CD4-positive, alpha-beta T cell treated with Interleukin-2 at 100 ng/mL for 4 hours (primary cell): ENCODE measurements around the gene NPTX2.

Experiments used
- DNase-seq: peaks from one replicate; pipeline ENCODE4 v3.0.0-alpha.2; 2020; ENCODE audit warnings: low spot score

The NPTX2 gene

GRCh38 chr7:98619450-98620321 is 2.6 kb downstream of the NPTX2 start:
- no peak for DNase-seq

DNA sequence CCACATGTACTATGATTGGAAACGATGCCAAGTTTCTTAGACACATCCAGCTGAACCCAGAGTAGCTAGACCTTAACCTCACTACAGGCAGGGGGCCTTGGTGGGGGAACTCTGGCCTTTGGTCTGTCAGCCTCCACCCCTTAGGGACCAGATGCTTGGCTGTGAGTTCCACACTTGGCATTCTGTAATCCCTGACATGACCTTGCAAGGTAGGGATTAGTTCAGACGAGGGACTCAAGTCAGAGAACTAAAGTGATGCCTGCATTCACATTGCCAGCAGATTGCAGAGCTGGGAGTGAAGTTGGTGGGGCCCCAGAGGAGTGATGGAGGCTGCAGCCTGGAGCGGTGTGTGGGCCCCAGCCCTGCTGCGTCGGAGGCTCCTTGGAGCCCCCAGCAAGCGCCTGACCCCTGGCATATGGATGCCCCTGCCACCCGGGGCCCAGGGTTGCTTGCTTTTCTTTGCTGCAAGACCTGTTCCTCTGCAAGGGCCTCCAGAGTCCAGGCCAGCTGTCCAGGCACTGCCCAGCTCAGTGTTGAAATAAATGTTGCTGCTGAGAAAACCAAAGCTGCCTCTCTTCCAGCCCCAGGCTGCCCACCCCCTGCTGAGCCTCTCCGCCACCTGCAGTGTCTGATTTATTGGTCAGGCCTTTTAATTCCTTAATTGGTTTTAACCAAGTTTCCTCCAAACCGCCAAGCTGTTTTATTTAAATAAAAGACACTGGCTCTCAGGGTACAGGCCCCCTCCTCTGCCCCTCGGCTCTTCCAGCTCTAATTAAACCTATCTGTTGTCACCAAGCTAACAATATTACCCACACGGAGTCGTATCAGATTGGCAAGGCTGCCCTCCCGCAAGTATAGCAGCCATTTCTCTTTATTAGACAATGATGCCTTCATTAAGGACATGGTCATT is 4.7 kb downstream of the NPTX2 start:
- DNase-seq = no peak

- DNase-seq = no peak
Observed at GRCh38 chr7:98622926-98623325, 5.8 kb downstream of the NPTX2 start.

DNA sequence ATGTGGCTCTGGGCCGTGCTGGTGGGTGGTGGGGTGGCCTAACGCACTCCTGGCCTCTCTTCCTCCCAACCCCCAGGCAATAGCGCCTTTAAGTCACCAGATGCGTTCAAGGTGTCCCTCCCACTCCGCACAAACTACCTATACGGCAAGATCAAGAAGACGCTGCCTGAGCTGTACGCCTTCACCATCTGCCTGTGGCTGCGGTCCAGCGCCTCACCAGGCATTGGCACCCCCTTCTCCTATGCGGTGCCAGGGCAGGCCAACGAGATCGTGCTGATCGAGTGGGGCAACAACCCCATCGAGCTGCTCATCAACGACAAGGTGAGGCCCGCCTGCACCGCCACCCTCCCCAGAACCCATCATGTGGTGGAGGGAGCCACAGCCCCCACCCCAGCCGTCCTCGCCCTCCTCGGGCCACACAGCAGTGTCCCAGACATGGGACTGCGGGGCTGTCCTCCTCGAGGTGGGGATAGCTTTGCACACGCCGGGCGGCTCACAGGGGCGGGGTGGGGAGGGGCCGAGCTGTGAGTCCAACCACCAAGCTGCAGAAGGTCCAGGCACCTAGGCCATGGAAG is 7.8 kb downstream of the NPTX2 start:
- DNase-seq = no peak

DNA sequence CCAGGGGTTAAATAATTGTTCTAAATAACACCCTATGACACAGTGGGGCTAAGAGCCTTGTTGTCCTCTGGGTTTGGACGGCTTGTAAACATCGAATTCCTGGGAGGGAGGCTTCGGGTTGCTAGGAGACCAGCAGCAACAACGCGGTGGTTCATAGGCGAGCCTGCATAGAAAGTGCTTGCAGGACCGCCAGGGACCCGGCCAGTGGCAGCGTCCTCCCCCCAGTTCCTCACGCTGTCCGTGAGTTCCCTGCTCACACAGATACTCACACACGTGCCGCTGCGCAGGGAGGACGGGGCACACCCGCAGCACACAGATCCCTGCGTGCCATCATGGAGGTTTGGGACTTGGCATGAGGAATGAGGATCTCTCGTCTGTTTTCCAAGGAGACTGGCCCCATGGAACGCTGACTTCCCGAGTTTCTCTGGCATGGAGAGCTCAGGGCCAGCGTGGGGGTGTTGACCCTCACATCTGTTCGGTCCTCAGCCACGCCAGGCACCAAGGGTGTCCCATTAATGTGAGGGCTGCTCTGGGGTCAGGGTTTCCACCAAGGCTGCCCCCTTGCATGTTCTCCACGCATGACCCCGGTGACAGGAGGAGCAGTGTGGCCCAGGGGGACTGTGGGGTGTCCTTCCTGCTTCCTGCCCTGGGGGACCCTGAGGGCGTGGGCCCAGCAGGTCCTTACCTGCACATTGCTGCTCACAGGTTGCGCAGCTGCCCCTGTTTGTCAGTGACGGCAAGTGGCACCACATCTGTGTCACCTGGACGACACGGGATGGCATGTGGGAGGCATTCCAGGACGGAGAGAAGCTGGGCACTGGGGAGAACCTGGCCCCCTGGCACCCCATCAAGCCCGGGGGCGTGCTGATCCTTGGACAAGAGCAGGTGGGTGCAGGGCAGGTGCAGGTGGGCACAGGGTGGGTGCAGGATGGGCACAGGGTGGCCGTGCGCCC is 9.7 kb downstream of the NPTX2 start:
- DNase-seq = no peak

- no peak for DNase-seq
Observed at GRCh38 chr7:98627413-98627790, 10.3 kb downstream of the NPTX2 start.

- no peak for DNase-seq
Observed at GRCh38 chr7:98628418-98628817, 11.3 kb downstream of the NPTX2 start.

GRCh38 chr7:98629001-98629431 is 11.9 kb downstream of the NPTX2 start:
- no peak for DNase-seq

GRCh38 chr7:98630149-98630548 is 13.1 kb downstream of the NPTX2 start:
- DNase-seq = no peak

DNA sequence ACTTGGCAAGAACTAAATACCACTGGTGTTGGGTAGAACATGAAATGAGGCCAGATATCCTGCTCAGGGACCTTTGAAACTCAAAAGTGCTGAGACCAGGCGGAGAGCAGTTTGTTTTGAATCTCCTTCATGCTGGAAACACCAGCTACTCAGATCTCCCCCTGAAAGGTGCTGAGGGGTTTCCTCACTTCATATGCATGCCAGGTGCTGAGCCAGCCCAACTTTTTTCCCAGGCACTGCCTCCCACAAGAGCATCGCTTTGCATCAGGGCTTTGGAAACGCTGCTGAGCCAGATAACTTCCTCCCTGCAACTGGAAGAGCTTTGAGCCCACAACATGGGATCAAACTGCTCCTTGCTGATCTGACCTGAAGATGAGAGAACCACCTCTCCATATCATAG is 13.7 kb downstream of the NPTX2 start:
- DNase-seq = no peak

DNA sequence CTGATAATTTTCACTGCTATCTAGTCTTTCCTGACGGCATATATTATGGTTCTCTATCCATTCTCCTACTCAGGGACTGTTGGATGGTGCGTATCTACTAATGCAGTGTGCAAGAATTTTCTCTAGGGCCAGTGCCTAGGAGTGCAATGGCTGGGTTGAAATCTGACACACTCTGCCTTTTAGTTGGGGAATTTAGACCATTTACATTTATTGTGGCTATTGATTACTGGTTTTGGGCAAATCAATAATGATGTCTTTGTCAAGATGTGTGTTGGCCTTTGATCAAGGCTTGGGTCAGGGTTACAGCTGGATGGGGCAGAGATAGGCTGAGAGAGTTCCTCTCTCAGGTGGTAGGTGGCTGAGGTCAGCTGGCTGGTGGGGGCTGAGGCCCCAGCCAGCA is 21.8 kb downstream of the NPTX2 start:
- DNase-seq = no peak

DNA sequence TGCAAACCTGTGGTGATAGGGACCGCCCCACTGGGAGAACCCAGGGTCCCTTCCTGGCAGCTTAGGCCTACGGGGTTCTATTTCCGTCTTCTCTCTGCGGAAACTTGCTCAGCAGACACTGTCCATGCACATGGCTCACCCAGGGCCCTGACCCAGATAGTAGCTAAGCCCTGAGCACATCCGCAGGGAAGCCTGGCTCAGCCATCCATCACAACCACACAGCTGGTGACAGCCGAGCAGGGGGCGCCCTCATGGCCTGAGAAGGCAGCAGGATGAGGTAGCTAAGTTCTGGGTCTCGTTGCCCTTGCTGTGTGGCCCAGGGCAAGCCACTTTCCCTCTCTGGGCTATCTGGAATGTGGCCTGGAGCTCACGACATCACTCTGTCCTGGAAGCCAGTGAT is 23.3 kb downstream of the NPTX2 start:
- no peak for DNase-seq

DNA sequence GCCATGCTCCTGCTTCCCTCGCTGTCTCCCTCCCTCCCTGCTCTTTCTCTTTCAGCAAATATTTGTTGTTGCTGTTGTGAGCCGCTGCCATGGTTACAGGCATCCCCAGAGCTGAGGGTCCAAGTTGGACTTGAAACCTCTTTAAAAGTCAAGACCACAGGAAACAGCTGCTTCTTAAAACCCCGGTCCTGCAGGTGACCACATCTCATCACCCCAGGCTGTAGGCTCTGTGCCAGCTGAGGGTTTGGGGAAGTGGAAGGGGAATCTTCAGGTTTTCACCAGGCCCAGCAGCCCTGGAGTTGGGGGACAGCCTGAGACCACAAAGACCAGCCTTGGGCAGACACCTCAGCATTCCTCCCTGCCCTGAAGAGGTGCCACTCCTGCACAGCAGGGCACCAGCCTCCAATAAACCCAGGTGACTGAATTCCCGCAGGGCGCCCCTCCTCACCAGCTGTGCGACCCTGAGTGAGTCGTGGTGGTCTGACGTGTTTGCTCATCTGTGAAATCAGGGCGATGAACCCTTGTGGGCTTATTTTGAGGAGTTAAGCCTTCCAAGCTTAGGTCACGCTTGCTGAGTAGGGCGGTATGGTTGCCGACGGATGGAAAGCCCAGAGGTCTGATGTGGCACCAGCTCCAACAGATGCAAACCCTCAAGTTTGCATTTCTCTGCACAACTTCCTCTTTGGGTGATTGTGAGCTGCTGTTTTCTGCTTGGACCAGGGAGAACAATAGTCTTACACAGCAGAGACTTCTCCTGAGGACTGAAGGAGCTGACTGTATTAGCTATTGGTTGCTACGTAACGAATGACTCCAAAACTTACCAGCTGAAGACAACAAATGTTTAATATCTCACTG is 24.8 kb downstream of the NPTX2 start:
- DNase-seq = no peak

DNA sequence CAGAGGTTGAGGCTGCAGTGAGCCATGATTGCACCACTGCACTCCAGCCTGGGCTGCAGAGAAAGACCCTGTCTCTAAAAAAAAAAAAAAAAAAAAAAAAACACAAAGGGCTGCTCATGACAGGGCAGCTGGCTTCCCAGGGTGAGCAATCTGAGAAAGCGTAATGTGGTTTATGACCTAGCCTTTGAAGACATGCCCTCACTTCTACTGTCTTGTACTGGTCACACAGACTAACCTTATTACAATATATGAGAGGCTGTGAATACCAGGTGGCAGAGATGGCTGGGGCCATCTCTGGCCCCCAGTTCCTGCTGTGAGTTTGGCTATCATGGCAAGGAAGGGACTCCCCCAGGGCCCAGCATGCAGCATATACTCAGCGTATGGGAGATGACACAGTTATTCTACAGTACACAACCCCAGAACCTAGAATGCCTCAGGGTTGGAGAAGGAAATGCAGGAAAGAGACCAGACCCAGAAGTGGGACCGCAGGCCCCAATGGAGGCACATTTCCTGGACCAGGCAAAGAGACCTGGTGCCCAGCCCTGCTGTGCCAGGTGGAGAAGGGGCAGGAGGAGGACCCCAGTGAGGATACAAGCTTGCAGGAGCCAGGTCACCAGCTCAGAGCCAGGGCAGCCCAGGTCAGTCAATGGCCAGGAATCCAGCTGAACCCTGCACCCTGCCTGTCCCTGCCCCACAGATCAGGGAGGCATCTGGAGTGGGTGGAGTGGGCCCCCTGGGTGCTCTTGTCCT is 26.3 kb downstream of the NPTX2 start:
- no peak for DNase-seq

DNA sequence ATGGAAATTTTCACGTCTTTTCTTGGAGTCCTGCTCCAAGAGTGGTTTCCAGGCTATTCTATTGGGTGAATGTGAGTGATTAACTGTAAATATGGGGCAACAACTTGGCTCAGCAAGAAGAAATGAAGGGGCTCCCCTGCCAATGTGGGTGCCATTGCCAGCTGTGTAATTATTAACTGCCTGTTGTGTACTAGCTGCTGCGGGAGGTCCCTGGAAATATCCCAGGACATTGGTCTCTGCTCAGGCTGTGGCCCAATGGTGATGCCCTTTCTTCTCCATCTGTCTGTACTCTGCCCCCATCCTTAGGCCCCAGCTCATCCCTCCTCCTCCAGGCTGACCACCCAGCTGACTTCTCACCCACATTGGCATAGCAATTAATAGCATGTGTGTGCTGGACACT is 29.4 kb downstream of the NPTX2 start:
- DNase-seq = no peak

DNA sequence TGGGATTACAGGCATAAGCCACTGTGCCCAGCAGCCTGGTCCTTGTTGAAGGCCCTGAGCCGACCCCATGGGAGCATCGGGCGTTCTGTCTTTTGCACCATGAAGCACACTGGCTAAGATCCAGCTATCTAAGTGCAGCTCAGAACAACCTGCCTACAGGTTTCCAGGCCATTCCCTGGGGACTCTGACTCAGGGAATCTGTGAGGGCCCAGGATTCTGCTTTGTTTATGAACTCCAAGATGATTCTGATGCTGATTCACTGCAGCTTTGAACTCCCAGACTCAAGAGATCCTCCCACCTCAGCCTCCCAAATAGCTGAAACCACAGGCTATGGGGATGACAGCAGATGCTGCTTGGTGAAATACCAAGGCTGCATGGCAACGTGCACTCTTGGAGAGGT is 30.2 kb downstream of the NPTX2 start:
- no peak for DNase-seq

DNA sequence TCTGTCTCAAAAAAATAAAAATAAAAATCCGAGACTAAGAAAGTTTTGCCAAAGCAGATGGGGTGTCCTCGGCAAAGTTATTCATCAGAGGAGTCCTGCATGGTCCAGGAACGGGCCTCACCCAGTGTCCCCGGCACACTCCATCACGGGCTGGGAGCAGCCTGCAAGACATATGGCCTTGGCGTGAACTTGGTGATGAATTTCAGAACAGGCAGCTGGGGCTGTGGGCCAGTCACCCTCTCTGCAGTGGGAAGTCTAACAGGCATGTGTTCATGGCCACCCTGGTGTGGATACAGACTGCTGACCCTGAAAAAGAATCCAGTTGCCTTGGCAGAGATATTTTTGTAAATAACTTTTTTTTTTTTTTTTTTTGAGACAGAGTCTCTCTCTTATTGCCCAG is 34.7 kb downstream of the NPTX2 start:
- no peak for DNase-seq

DNA sequence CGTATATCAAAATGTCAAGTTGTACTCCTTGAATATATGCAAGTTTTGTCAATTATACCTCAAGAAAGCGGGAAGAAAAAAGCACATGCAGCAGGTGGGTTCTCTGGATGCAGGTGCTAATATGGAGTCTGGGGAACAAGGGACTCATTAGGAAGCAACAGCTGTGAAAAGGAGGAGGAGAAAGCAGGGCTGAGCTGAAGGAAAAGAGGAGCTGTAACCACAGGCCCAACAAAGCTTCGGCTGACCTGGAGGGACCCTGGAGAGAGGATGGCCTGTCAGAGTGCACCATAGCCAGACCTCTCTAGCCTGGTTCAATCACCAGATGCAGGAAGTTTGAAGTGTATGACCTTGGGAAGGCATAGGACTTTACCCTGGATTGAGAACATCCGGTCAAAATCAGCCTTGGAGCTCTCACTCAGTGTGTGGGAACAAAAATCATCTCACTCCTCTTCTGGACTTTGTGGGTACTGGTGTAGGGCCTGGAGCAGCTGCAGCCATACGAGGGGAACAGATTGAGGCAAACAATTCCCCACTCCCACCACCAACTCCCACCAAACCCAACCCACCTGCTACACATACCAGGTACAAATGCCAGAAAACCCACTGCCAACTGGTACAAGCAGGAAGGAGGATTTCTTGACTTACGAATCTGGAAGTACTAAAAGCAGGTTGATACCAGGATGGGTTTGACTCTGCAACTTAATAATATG is 36.7 kb downstream of the NPTX2 start:
- DNase-seq = no peak
